HG03097 (cell line): ENCODE results near the gene EEF2K.
"Not testable (repeated sequence)": the region's sequence is repeated elsewhere in the genome, so short reads cannot be mapped to it uniquely, and the experiment has no call there.

ENCODE experiments used
- ATAC-seq: cut with Tn5 transposase; IDR thresholded peaks from one replicate; pipeline ENCODE4 v1.9.1; 2021; ENCODE audit not compliant: unreplicated experiment, low FRiP score

EEF2K gene

GRCh38 chr16:22189473-22190080 is 16.5 kb upstream of the EEF2K start:
- ATAC-seq: no peak

- peak; percentile 46 for ATAC-seq
Measured at GRCh38 chr16:22190081-22190775, 15.8 kb upstream of the EEF2K start.

- peak; percentile 47 for ATAC-seq
Measured at GRCh38 chr16:22190776-22191531, 15.1 kb upstream of the EEF2K start.

- no peak for ATAC-seq
Measured at GRCh38 chr16:22191532-22192260, 14.4 kb upstream of the EEF2K start.

GRCh38 chr16:22192261-22193062 is 13.6 kb upstream of the EEF2K start:
- ATAC-seq: peak; percentile 16

- no peak for ATAC-seq
Measured at GRCh38 chr16:22193063-22193411, 13.0 kb upstream of the EEF2K start.

GRCh38 chr16:22194707-22195444 is 11.2 kb upstream of the EEF2K start:
- no peak for ATAC-seq

GRCh38 chr16:22195445-22195694 is 10.7 kb upstream of the EEF2K start:
- no peak for ATAC-seq

GRCh38 chr16:22195695-22196558 is 10.2 kb upstream of the EEF2K start:
- ATAC-seq: peak; percentile 28

- not testable (repeated sequence) for ATAC-seq
Measured at GRCh38 chr16:22196559-22197168, 9.4 kb upstream of the EEF2K start.

GRCh38 chr16:22198547-22199293 is 7.4 kb upstream of the EEF2K start:
- no peak for ATAC-seq

- ATAC-seq: no peak
Measured at GRCh38 chr16:22202261-22202637, 3.8 kb upstream of the EEF2K start.

- no peak for ATAC-seq
Measured at GRCh38 chr16:22203091-22203490, 3.0 kb upstream of the EEF2K start.

GRCh38 chr16:22204091-22204655 is 1.9 kb upstream of the EEF2K start:
- no peak for ATAC-seq

- no peak for ATAC-seq
Measured at GRCh38 chr16:22205577-22206012, 483 bp upstream of the EEF2K start.

- ATAC-seq: peak; percentile 44
Measured at GRCh38 chr16:22206842-22207714, 1.0 kb downstream of the EEF2K start.
